PC-9 (cell line): ENCODE measurements around the gene SFMBT2.

ENCODE experiments used
- CTCF ChIP-seq: fragments of 200-600 bp; sonication (generic); conservative IDR thresholded peaks from 2 replicates; pipeline ENCODE4 v1.6.1; 2017; ENCODE audit warnings: mixed run types, antibody characterized with exemption, mild to moderate bottlenecking, moderate library complexity
- EZH2 ChIP-seq: fragments of 200-600 bp; sonication (generic); IDR thresholded peaks from 2 replicates; pipeline ENCODE4 v1.8.0; 2017; ENCODE audit warnings: antibody characterized with exemption, low read depth

- TF ChIP-seq CTCF (no peak), EZH2 (no peak)
These were observed 211.6 kb downstream of the SFMBT2 start for GRCh38 chr10:7199152-7199760.
